ENCODE data around the gene ASB16.

Gene ASB16

DNA sequence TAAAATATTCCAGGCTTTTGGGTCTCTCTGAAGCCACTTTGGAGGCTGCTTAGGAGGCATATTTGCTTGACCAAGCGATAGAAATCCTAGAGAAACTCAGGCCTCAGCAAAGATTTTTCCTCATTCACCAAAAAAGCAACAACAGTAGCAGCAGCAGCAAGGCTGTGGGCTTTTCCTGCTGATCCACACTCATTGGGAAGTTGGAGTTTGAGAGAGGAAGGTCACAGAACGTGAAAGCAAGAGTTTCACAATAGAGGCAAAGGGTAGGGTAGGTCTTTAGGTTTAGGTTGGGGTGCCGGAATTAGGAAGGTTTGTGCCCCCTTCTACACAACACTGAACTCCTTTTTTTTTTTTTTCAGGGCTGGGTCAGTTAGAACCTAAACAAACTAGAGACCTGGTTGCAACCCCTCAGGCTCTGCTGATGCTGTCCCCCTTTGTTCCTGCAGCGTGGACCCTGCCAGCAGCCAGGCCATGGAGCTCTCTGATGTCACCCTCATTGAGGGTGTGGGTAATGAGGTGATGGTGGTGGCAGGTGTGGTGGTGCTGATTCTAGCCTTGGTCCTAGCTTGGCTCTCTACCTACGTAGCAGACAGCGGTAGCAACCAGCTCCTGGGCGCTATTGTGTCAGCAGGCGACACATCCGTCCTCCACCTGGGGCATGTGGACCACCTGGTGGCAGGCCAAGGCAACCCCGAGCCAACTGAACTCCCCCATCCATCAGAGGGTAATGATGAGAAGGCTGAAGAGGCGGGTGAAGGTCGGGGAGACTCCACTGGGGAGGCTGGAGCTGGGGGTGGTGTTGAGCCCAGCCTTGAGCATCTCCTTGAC is 18.3 kb downstream of the ASB16 start:
- no peak for DNase-seq (ENCODE audit: low spot score)

DNA sequence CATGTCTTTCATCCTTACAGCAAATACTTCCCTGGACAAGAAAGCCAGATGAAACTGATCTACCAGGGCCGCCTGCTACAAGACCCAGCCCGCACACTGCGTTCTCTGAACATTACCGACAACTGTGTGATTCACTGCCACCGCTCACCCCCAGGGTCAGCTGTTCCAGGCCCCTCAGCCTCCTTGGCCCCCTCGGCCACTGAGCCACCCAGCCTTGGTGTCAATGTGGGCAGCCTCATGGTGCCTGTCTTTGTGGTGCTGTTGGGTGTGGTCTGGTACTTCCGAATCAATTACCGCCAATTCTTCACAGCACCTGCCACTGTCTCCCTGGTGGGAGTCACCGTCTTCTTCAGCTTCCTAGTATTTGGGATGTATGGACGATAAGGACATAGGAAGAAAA is 20.0 kb downstream of the ASB16 start:
- no peak for DNase-seq (ENCODE audit: low spot score)

DNA sequence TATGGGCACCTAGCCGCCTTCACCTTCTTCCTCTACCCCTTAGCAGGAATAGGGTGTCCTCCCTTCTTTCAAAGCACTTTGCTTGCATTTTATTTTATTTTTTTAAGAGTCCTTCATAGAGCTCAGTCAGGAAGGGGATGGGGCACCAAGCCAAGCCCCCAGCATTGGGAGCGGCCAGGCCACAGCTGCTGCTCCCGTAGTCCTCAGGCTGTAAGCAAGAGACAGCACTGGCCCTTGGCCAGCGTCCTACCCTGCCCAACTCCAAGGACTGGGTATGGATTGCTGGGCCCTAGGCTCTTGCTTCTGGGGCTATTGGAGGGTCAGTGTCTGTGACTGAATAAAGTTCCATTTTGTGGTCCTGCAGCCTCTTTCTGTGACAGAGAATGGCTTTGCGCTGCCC is 20.9 kb downstream of the ASB16 start:
- DNase-seq (ENCODE audit: low spot score), result no peak

DNA sequence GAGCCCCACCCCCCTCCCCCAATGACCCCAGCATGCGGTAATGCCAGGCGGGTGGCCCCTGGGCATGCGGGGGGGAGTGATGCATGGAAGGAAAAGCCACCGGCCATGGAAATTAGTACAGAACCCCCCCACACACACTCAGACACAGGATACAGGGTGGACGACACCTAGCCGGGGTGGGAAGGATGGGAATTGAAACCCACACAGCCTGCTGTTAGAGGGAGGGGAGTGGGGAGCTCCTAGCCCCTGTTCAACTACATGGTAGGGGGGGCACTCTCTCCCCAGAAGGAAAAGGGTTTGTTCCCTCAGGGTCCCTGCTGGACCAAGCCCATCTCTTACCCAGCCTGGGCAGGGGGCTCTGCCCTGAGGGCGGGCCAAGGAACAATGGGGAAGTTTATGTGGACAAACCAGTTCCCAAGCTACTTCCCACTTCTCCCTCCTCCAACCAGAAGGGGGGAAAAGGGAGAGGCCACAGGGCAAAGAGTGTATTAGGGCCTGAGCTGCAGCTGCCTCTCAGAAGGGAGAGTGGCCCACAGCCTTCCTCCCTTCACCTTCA is 21.5 kb downstream of the ASB16 start:
- no peak for DNase-seq (ENCODE audit: low spot score)

DNA sequence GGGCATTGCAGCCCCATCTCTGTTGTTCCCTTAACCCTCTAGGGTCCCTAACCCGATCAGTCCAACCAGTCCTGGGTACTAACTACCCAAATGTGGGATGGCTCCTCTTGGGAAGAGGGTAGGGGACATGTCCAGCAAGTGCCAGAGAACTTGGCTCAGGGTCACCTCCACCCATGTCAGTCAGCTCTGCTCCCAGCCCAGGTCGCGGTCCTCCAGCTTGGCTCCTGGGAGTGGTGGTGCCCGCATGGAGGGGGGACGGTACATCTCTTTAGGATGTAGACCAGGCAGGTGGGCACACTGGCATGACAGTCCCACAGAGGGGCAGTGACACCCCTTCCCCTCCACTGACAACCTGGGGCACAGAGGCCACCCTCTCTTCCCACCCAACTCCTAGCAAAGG is 22.2 kb downstream of the ASB16 start:
- DNase-seq (ENCODE audit: low spot score), result no peak

DNA sequence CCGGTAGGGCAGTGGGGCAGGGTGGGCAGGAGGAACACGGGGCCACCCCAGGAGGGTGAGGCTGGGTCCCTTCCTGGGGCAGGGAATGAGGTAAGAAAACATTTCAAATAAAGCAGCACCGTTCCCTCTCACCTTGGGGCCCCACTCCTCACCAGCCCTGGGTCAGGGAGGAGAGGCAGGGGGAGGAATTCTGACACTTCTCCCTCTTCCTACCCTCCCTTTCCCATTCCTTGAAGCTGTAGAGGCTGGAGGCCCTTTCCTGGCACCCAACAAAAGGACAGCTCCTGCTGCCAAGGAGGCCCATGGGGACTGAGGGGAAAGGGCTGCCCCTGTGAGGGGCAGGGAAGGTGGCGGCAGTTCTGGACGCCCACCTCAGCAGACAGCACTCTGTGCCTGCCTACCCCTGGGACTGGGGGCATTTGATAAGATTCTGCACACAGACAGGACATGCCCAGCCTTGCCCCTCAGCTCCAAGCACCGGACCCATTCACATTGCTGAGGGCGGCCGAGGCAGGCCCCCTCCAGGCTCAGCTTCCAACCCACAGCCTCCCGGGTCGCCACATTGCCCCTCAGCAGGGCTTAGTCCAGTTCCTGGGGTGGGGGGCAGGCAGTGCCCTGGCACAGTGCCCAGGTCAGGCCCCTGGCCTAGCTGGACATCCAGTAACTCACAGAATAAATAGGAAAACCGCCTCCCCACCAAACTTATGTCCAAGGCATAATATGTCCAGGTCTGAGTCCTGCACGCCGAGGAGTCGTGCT is 23.0 kb downstream of the ASB16 start:
- no peak for DNase-seq (ENCODE audit: low spot score)

DNA sequence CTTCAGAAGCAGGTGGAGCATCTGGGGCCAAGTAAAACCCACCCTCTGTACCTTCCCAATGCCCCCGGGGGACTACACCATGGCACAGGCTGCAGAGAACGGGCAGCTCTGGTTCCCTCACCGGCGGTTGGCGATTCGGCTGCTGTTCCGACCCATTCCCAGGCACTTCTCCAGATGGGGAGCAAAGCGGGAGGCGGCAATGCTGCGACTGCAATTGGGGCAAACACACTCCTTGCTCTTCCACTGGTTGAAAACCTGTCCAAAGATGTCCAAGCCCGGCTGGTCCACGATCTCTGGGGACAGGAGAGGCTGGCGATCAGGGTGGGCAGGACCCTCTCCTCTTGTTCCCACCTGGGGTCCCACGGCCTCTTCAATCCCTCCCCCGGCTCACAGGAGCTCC is 26.6 kb downstream of the ASB16 start:
- no peak for DNase-seq (ENCODE audit: low spot score)

DNA sequence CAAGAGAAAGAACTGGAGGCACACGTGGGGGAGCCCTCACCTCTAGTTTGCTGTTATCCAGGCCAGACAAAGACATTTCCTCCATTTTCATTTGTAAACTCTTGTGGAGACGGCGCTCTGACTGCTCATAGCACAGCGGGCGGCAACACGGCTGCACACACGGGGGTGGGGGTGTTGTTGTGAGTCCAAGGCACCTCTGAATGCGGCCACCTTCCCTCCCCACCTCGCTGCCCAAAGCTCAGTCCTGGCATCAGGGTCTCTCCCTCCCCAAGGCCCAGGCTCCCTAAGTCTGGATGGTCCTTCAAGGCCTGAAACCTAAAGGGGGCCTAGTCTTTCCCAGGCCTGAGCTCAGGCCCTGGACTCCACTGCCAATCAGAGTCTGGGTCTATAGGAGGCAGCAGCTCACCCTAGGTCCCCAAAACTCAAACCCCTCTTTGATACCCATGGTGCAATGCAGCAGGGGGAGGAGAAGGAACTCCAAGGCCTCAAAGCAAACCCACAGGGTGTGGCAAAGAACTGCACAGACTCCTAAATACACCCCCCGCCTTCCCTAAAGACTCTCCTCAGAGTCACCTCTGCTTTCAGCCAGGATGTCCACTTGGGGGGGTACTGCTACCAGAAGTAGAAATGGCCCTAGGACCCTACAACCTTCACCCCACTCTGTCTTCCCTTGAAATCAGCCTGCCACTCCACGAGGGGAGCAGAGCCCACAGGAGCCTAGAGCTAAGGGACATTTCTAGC is 27.6 kb downstream of the ASB16 start:
- peak; percentile 37 for DNase-seq (ENCODE audit: low spot score)

DNA sequence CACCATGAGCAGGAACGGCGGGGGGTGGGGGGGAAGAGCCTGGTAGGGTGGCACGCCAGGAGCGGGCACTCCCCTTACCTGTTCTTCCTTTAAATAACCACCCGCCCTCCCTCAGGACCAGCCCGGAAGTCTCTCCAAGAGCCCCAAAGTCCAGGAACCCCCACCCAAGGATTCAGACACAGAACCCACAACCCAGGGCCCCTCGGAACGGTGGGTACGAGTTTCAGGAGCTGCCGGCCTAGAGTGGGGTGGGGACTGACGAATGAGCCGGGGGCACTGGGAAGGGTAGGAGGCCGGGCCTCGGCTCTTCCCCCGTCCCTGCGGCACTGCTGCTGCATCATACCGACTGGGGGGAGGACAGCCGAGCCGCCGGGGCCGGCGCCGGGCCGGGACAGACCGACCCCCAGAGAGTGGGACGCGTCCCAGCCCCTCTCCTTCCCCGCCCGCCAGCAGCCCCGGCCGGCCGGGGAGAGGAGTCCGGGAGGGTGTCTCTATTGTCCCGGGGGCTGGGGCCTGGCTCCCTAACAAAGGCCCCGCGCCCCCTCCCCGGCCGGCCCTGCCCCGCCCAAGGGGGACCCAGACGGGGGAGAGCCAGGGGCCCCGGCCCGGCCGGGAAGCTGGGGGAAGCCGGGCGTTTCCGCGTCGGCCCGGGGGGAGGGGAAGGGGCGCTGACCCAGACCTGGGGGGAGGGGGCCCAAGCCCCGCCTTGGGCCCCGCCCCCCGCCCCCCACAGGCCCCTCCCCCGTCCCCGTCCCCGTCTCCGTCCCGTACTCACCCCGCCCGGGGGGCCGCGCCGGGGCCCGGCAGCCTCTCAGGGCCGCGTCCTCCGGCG is 28.4 kb downstream of the ASB16 start:
- DNase-seq (ENCODE audit: low spot score), result peak; percentile 40

DNA sequence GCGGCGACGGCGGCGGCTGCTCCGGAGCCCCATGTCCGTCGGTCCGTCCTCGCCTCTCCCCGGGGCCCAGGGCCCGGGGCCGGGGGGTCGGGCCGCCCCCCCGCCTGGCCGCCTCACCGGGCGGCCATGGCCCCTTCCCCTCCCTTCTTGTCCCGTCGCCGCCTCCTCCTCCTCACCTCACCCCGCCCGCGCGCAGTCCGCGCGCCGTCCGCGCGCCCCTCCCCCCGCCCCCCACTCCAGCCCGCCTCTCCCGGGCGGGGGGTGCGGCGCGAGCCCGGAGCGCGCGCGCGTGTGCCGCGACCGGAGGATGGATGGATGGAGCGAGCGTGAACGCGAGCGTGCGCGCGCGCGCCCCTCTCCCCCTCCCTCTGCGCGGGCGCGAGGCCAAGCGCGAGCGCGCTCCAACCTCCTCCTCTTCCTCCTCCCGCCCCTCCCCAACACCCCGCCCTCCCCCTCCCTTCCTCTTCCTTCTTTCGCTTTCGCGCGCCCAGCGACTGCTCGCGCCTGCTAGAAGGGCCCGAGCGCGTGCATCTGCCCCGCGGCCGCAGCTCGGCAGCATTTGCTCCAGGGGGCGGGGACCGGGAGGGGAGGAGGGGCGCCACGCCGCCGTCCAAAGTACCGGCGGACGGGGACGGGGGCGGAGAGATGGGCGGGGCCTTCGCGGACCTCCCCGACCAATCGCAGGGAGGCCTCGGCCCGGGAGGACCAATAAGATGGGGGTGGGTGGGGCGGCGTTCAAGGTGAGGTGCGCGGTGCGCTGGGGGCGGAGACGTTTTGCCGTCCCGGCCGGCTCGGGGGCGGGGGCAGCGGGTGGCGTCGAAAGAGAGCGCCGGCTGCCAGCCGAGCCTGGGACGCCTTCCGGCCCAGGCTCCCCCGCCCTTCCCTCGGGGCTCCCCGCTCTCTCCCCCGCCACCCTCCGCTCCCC is 29.3 kb downstream of the ASB16 start, which contains the start of gene ATXN7L3:
Gene ATXN7L3, minus strand, starts transcription at position 332 of the 925 bp plus-strand sequence. CDS start 1,814 bp downstream, outside the sequence.
- peak; percentile 97 for DNase-seq (ENCODE audit: low spot score)

DNA sequence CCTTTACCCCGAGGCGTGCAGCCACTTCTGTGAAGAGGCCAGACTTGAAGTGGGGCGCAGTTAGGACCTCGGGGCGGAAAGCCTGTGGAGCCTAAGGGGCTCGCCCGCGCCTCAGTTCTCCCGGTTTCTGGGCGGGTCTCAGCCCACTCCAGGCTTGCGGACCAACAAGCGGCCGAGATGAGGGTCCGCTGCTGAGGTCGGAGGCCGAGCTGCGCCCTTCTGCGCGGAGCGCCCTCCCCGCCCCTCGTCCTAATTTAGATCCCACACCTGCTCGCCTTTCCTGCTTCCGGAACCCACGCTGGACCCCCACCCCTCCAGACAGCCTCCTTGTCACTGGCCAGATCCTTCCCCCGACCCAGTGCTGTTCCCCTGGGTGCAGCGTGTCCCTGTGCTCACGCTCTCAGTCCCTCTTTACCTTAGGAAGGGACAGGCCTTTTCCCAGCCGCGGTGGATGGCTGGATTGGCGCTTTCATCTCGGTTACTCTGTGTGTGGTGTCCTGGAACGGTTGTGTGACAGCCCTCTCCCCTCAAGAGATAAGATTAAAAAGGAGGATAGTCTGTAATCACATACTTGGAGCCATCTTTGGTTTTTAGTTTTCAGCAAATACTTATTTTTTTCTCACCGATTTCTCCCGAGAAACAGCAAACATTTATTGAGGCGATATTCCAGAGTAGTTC is 30.1 kb downstream of the ASB16 start:
- peak; percentile 31 for DNase-seq (ENCODE audit: low spot score)

DNA sequence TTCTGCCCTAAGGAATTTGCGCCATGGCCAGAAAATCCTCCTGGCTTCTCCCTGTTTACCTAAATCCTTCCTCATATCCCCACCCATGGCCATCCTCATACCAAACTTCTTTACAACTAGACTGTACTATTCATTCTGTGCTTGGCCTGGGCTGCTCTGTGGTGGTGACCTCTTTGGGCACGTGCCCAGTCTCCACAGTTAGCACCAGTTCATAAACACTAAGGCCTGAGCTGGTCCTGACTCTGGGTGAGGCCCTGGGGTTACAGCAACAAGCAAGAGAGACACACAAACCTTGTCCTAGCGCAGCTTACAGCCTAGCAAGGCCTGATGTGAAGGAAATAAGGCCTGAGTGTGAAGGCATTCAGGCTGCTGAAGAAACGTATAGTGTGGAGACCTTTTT is 32.3 kb downstream of the ASB16 start:
- no peak for DNase-seq (ENCODE audit: low spot score)

DNA sequence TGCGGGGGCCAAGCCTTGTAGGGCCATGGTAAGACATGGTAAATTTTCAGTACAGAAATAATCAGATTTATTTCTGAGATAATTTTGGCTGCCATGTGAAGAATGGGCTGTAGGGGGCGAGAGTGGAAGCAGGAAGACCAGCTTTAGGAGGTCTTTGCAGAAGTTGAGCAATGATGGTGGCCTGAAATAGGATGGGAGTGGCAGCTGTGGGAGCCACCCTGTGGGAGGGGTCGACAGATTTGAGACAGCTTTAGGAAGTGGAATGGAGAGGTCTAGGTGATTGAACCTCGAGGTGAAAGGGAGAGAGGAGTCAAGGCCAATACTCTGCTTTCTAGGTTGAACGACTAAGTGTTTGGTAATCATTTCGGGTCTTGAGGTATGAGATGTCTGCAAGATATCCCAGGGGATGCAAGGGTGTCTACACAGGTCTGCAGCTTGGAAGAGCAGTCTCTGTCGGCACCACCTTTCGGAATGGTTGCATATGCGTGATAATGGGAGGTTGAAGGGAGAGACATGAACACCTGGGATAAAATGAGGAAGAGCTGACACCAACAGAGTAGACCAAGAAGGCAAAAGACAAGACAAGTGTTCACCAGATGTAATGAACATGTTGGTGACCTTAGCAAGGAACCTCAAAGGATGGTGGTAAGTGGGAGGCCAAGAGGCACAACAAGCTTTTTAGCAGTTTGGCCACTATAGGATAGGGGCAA is 33.4 kb downstream of the ASB16 start:
- DNase-seq (ENCODE audit: low spot score), result peak; percentile 43

DNA sequence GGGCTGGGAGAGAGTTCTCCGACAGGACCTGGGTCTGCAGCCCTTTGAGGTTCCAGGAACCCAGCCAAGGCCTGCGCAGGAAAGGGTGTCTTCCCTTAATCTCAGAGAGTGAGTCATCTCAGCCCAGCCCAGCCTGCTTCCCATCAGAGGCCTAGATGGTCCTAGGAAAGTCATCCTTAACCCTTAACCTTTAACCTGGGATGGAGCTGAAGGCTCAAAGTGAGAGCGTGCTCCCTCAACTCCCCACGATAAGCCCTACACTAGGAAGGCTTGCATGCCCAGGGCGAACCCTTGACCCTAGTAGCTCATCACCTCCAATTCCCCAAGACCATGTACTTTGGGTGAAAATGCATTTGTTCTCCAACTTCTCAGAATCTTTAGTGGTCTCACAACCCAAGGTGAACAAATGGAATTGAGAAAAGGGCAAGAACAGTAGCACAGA is 34.0 kb downstream of the ASB16 start:
- DNase-seq (ENCODE audit: low spot score), result no peak

DNA sequence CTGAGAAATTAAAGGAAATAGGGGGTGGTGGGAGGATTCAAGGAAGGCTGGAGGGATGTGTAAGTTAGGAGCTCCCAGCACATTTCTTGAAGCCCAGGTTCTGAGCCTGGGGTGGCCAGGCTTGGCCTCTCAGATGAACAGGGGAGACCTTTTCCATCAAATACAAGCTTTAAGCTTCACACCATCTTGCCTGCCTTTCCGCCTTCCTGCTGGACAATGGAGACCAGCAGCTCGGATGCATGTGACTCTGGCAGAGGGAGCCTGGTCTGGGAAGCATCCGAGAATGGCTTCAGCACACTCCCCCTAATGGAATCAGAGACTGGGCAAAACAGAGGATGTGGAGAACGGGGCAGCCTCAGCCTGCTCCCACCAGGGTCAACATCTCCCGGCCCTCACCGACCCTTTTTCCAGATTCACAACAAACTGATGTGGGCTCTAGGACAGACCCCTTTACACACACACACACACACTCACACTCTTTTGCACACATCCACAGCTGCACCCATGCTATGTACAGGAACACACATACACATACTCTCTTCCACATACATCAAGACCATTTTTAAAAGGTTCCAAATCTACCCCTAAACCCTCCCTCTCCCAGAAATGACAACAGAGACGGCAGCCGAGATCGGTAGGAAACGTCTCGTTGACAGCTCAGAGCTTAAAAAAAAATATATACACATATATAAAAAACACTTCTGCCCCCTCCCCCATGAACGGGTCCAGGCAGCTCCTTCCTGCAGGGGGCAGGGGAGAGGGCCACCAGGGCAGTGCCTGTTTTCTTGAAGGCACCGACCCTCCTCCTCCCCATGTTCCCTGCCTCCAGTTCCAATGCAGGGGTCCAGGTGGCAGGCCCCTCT is 35.7 kb downstream of the ASB16 start:
- DNase-seq (ENCODE audit: low spot score), result no peak

DNA sequence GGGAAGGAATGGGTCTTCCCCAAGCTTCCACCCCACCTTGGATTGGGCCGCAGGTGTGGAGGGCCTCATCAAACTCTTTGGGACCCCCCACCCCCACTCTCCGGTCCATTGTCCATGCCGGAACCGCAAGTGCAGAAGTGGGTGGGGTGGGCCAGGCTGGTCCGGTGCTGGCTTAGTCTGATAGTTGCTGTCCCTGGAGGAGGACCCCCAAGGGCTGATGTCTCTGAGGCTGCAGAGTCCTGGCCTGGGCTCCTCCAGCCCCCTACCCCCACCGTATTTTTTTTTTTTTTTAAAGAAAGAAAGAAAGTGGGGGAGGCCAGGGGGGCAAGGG is 36.3 kb downstream of the ASB16 start:
- DNase-seq (ENCODE audit: low spot score), result no peak

DNA sequence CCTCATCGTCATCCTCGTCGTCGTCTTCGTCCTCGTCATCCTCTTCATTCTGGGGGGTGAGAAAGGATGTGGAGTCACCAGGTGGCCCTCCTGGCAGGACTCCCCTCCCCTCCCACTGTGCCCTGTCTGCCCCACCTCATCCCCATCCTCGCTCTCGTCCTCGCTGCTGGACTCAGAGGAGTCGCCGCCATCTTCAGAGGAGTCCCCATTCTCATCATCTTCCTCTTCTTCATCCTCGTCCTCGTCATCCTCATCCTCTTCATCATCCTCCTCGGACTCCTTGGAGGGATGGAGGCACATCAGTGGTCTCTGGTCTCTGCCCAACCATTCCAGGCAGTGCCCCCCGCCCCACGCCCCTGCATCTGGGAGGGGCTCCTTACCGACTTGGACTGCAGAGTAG is 36.8 kb downstream of the ASB16 start:
- no peak for DNase-seq (ENCODE audit: low spot score)

DNA sequence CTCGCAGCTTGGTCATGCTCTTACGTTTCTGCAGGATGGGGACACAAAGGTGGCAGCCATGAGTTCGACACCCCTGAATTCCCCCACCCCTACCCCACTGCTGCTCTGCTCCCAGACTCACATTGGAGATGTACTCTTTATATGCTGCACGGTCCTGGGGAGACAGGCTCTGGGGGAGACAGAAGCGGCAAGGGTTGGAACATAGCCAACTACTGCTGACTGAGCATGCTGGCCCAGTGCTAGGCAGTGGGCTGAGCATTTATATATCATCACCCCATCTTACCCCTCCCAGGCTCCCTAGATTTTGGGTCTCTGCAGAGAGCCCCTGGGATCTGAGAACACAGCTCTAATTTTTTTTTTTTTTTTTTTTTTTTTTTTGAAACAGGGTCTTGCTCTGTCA is 37.2 kb downstream of the ASB16 start:
- DNase-seq (ENCODE audit: low spot score), result no peak
